Adrenal gland (tissue), 5 donors: ENCODE measurements around the gene KIR3DL3.

ENCODE experiments used
- POLR2A ChIP-seq, 2 donors: fragments of 450-650 bp; IDR thresholded peaks; one replicate each; pipeline ENCODE4 v1.6.1; 2017; ENCODE audit warnings: antibody characterized with exemption in 2 of 2, mild to moderate bottlenecking in 2 of 2, moderate library complexity in 1 of 2
- TF ChIP-seq, protein P1 (sequence below), 6 experiments: fragments of 450-650 bp in 4 of 6; fragments of 200-600 bp in 2 of 6; sonication (generic) in 1 of 6; IDR thresholded peaks; 1 replicate in 5 of 6; 2 replicates in 1 of 6; pipeline versions ENCODE4 v1.5.1 to v1.8.0; 2016 to 2021; ENCODE audit warnings: antibody characterized with exemption in 6 of 6, mild to moderate bottlenecking in 2 of 6, moderate library complexity in 1 of 6
- donor health status: DM: no; HTN: no; CAD: no.

DNA sequence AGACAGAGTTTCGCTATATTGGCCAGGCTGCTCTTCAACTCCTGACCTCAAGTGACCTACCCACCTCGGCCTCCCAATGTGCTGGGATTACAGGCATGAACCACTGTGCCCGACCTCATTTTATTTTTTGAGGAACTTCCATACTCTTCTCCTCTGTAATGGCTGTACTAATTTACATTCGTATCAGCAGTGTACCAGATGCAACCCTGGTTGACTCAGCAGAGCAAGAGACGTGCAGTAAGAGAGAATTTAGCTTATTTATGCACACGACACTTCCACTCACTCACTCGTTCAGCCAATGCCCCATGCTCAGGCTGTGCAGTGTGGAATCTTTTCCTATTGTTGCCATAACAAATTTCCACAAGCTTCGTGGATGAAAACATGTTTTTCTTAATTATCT, 6.9 kb downstream of the KIR3DL3 start:
- TF ChIP-seq, protein P1, sequence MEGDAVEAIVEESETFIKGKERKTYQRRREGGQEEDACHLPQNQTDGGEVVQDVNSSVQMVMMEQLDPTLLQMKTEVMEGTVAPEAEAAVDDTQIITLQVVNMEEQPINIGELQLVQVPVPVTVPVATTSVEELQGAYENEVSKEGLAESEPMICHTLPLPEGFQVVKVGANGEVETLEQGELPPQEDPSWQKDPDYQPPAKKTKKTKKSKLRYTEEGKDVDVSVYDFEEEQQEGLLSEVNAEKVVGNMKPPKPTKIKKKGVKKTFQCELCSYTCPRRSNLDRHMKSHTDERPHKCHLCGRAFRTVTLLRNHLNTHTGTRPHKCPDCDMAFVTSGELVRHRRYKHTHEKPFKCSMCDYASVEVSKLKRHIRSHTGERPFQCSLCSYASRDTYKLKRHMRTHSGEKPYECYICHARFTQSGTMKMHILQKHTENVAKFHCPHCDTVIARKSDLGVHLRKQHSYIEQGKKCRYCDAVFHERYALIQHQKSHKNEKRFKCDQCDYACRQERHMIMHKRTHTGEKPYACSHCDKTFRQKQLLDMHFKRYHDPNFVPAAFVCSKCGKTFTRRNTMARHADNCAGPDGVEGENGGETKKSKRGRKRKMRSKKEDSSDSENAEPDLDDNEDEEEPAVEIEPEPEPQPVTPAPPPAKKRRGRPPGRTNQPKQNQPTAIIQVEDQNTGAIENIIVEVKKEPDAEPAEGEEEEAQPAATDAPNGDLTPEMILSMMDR (IDR thresholded peaks at IDR 0.05): no peak
- no peak for TF ChIP-seq POLR2A (IDR thresholded peaks at IDR 0.05)
